ENCODE results near the gene C1QTNF8. TPM values are rescaled to one million over a fixed set of nuclear protein-coding genes. Genes with fewer than 3 reads are reported as not detected.

C1QTNF8 gene
- total and polyA plus RNA-seq, 4 donors = not detected

- no peak for TF ChIP-seq HNF4A (conservative IDR thresholded peaks at IDR 0.05)
- TF ChIP-seq SP1 (IDR thresholded peaks at IDR 0.05) = no peak
- no peak for TF ChIP-seq RAD21 (IDR thresholded peaks at IDR 0.05)
- no peak for TF ChIP-seq MAX (IDR thresholded peaks at IDR 0.05)
- no peak for TF ChIP-seq ZBTB33 (IDR thresholded peaks at IDR 0.05)
- TF ChIP-seq RXRA (IDR thresholded peaks at IDR 0.05) = no peak
- no peak for TF ChIP-seq EGR1 (IDR thresholded peaks at IDR 0.05; ENCODE audit: low read depth in 2 of 2)
- no peak for TF ChIP-seq TAF1 (conservative IDR thresholded peaks at IDR 0.05)
- TF ChIP-seq REST (IDR thresholded peaks at IDR 0.05) = no peak
- no peak for TF ChIP-seq ATF3 (IDR thresholded peaks at IDR 0.05)
- no peak for TF ChIP-seq FOXA2 (IDR thresholded peaks at IDR 0.05)
- TF ChIP-seq YY1 (IDR thresholded peaks at IDR 0.05) = no peak
- no peak for TF ChIP-seq HNF4G (IDR thresholded peaks at IDR 0.05)
- TF ChIP-seq FOXA1 (IDR thresholded peaks at IDR 0.05) = no peak
- TF ChIP-seq JUND (IDR thresholded peaks at IDR 0.05) = no peak
- TF ChIP-seq CTCF (IDR thresholded peaks at IDR 0.05; ENCODE audit: low read depth, low read length, missing input control) = no peak
- TF ChIP-seq GABPA (IDR thresholded peaks at IDR 0.05 in 1 of 2, conservative IDR thresholded peaks at IDR 0.05 in 1 of 2) = no peak
Observed at GRCh38 chr16:1042049-1042744, 53.8 kb downstream of the C1QTNF8 start.

More at GRCh38 chr16:1042049-1042744, 53.8 kb downstream of the C1QTNF8 start:
- Histone ChIP-seq H3K36me3 (ENCODE audit: control insufficient read depth in 4 of 4, insufficient read depth in 3 of 4, low read depth in 1 of 4, low read length in 3 of 4) (no peaks in the 10 kb centered on the region), H3K27me3 (ENCODE audit: control insufficient read depth in 4 of 4, insufficient read depth in 4 of 4, low read length in 3 of 4) (peaks cover 0 to 6% (median 0%) of the 10 kb centered on the region in 4 donors), H3K4me1 (ENCODE audit: control insufficient read depth in 4 of 4, insufficient read depth in 4 of 4, low read length in 3 of 4) (no peaks in the 10 kb centered on the region), H3K27ac (ENCODE audit: low read depth in 1 of 2, low read length in 2 of 2) (no peak overlapping the region), H3K4me3 (ENCODE audit: low read depth in 1 of 3, low read length in 3 of 3) (no peak overlapping the region), H3K9me3 (ENCODE audit: control insufficient read depth in 4 of 4, low read length in 3 of 4) (peaks cover 0 to 5% (median 2%) of the 10 kb centered on the region in 4 donors), H3K9ac (ENCODE audit: low read depth in 1 of 2, low read length in 2 of 2) (no peak overlapping the region)
- 91% methylated on average over 15 of the region's 15 CpGs for WGBS
- no peak for DNase-seq (ENCODE audit: low spot score)

Measured in liver (tissue), 9 donors.